K562 (cell line): ENCODE measurements around the gene GET3. TPM values are rescaled to one million over a fixed set of nuclear protein-coding genes. Genes with fewer than 3 reads are reported as not detected.
A peak's percentile ranks its signal among the peaks of the same experiment; 100 is the strongest.

ENCODE experiments used
- AFF4 ChIP-seq: sonication (generic); formaldehyde crosslinking; IDR thresholded peaks from 2 replicates; pipeline ENCODE4 v1.8.0; 2023; ENCODE audit warnings: mild to moderate bottlenecking, missing genetic modification reagents
- BDP1 ChIP-seq: IDR thresholded peaks from 3 replicates; pipeline ENCODE4 v1.6.1; 2011; ENCODE audit not compliant: insufficient read length, insufficient read depth
- CBX1 ChIP-seq: sonication (generic); IDR thresholded peaks from 2 replicates; pipeline ENCODE4 v1.6.1; 2016; ENCODE audit warnings: antibody characterized with exemption, low read depth, mild to moderate bottlenecking
- EHMT2 ChIP-seq: fragments of 450-650 bp; IDR thresholded peaks from 2 replicates; pipeline ENCODE4 v1.6.1; 2018; ENCODE audit warnings: antibody characterized with exemption
- MGA ChIP-seq: fragments of 450-650 bp; IDR thresholded peaks from 2 replicates; pipeline ENCODE4 v1.6.1; 2016; ENCODE audit warnings: mild to moderate bottlenecking, moderate library complexity
- MLX ChIP-seq, 2 experiments: fragments of 450-650 bp in 1 of 2; sonication (generic) in 1 of 2; formaldehyde crosslinking; conservative IDR thresholded peaks; 2 replicates each; pipeline versions ENCODE4 v1.4.0 to v1.8.1; 2020 to 2022; ENCODE audit warnings: mild to moderate bottlenecking in 1 of 2, missing genetic modification reagents in 1 of 2
- PTRF ChIP-seq: fragments of 450-650 bp; IDR thresholded peaks from 2 replicates; pipeline ENCODE4 v1.6.1; 2016; ENCODE audit warnings: mild to moderate bottlenecking, missing genetic modification characterization, missing compliant biosample characterization
- SPI1 ChIP-seq: IDR thresholded peaks from 2 replicates; pipeline ENCODE4 v1.6.1; 2011; ENCODE audit warnings: low read depth, low read length, control low read depth, borderline replicate concordance
- ZNF140 ChIP-seq: fragments of 250-450 bp; sonication (Bioruptor Pico); IDR thresholded peaks from 2 replicates; pipeline ENCODE4 v1.8.0; 2021; ENCODE audit warnings: moderate library complexity, mild to moderate bottlenecking, inconsistent platforms
- ZNF766 ChIP-seq: fragments of 200-800 bp; sonication (Bioruptor generic); conservative IDR thresholded peaks from 2 replicates; pipeline ENCODE4 v1.6.1; 2016; ENCODE audit warnings: missing genetic modification characterization, missing compliant biosample characterization
- polyA plus RNA-seq, 8 experiments: library from polyadenylated mRNA; depleted of rRNA in 4 of 8; stranded (reverse) in 5 of 8; unstranded in 3 of 8; fragments of >200 nt; fragmentation: Nextera tagmentation in 2 of 8; fragmentation: Illumina TruSeq in 1 of 8; extraction: Ambion mirVana in 2 of 8; extraction: Trizol in 1 of 8; gene quantifications; 2 replicates each; pipeline versions ENCODE4 v1.2.1 to v1.2.3, GENCODE V29; 2011 to 2014; ENCODE audit warnings: inconsistent platforms in 1 of 8, missing spikeins in 1 of 8
- total RNA-seq, 7 experiments: library from RNA; depleted of rRNA in 6 of 7; stranded (reverse); fragments of >200 nt in 6 of 7; fragmentation: Illumina TruSeq in 2 of 7; extraction: Trizol in 2 of 7; gene quantifications; 2 replicates each; pipeline versions ENCODE4 v1.2.1 to v1.2.3, GENCODE V29; 2011 to 2021; ENCODE audit warnings: low replicate concordance in 1 of 7

Gene GET3
- total and polyA plus RNA-seq, 9 of the 15 experiments (the other 6 are each of a cell fraction or from before 2014, with no cell fraction given): 8.3 to 83.5 (median 51.8) TPM

- TF ChIP-seq MGA (peak; percentile 79), EHMT2 (no peak), SPI1 (no peak), ZNF766 (CRISPR knock-in tag) (no peak; the same call in 1 of the 2 replicates), BDP1 (no peak), MLX (CRISPR knock-in tag; conservative IDR thresholded peaks at IDR 0.05) (no peak), CBX1 (0 out of 2 replicates have a peak, but pooled peaks have one; percentile 45), ZNF140 (CRISPR knock-in tag) (no peak), AFF4 (0 out of 2 replicates have a peak, but pooled peaks have one; percentile 34), PTRF (tag) (no peak)
Observed at GRCh38 chr19:12782424-12783290, 45.4 kb downstream of the GET3 start (continued).
